Body of pancreas (tissue), 4 donors: ENCODE measurements around the gene SLC38A2.

Experiments used
- POLR2A ChIP-seq, 3 donors: fragments of 450-650 bp; IDR thresholded peaks; one replicate each; pipeline ENCODE4 v1.6.1; 2016; ENCODE audit warnings: antibody characterized with exemption in 3 of 3, mild to moderate bottlenecking in 2 of 3
- TF ChIP-seq, protein P1 (sequence below), 7 experiments: fragments of 450-650 bp in 4 of 7; fragments of 200-600 bp in 3 of 7; sonication (generic) in 3 of 7; IDR thresholded peaks; one replicate each; pipeline ENCODE4 v1.5.1; 2016 to 2019; ENCODE audit warnings: antibody characterized with exemption in 7 of 7

DNA sequence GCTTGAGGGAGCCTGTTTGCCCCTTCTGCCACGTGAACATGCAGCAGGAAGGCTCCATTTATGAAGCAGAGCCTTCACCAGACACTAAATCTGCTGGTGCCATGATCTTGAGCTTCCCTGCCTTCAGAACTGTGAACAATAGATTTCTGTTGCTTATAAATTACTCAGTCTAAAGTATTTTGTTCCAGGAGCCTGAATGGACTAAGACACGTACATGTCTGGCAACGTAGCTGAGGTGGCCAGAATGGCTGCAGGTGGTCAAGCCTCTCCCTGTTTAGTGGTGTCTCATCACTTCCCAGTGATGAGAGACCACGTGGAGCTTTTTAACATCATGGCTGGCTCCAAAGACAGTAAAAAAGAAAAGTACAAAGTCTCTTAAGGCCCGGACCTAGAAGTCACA is 32.2 kb upstream of the SLC38A2 start:
- TF ChIP-seq, protein P1, sequence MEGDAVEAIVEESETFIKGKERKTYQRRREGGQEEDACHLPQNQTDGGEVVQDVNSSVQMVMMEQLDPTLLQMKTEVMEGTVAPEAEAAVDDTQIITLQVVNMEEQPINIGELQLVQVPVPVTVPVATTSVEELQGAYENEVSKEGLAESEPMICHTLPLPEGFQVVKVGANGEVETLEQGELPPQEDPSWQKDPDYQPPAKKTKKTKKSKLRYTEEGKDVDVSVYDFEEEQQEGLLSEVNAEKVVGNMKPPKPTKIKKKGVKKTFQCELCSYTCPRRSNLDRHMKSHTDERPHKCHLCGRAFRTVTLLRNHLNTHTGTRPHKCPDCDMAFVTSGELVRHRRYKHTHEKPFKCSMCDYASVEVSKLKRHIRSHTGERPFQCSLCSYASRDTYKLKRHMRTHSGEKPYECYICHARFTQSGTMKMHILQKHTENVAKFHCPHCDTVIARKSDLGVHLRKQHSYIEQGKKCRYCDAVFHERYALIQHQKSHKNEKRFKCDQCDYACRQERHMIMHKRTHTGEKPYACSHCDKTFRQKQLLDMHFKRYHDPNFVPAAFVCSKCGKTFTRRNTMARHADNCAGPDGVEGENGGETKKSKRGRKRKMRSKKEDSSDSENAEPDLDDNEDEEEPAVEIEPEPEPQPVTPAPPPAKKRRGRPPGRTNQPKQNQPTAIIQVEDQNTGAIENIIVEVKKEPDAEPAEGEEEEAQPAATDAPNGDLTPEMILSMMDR (IDR thresholded peaks at IDR 0.05), result no peak
- TF ChIP-seq POLR2A (IDR thresholded peaks at IDR 0.05), result no peak
